GM18951 (cell line): ENCODE results near the gene JAKMIP1.
"Not testable (repeated sequence)": the region's sequence is repeated elsewhere in the genome, so short reads cannot be mapped to it uniquely, and the experiment has no call there.

Source experiments
- POLR2A ChIP-seq: IDR thresholded peaks from 4 replicates; pipeline ENCODE4 v1.6.1; 2011; ENCODE audit warnings: mild to moderate bottlenecking; ENCODE audit not compliant: insufficient read length, insufficient read depth; ENCODE audit errors: extremely low read depth
- in situ Hi-C: fragments of 300-500 bp; cut with MboI; formaldehyde crosslinking; loops from one replicate; pipeline ENCODE4 v1.12.0; 2022; ENCODE audit warnings: low sequenced_read_pairs, mixed read lengths, inconsistent platforms; ENCODE audit not compliant: unreplicated experiment

Gene JAKMIP1

DNA sequence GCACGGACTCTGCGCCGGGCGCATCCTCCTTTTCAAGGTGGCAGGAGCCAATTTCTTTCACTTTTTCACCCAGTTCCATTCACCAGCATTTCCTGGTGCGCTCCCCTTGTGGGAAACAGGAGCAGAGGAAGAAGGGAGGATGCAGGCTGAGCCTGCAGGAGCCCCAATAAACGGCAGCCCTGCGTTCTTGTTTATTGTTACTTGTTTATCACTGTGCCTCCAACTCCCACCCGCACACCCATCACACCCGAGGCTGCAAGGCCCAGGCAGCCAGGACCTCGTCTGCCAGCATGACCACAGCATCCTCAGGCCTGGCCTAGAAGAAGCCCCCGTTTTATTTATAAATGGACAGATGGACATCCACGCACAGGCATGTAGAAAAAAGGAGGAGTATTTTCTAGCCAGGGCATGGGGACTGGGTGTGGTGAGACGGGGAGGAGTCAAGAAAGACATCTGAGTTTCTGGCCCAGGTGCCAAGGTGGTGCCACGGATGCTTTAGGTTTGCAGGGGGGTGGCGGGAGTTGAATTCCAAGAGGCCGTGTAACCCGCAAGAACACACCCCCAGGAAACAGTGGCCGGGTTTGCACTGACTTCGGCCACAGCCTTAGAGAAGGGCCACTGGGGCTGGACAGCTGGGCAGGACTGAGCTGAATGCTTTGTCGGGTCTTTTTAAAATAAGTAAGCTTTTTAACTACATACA lies 51.7 kb downstream of the JAKMIP1 start:
- in situ Hi-C loops = no loop called here
- no peak for TF ChIP-seq POLR2A

DNA sequence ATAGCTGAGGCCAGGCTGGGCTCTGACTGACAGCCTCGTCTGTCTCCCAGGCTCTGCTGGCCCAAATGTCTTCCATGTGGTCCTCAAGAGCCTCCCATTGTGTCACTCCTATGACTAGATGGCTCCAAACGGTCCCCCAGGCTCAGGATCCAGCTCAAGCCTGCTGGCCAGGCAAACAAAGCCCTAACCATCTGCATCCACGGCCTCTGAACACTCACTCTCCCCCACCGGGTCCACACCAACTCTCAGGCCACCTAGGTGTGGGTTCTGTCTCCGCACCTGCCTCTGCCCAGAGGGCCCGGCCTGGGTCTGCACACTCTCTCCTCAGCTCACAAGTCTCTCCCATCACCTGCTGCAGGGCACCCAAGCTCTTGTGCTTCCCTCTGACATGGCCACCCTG lies 52.9 kb downstream of the JAKMIP1 start:
- in situ Hi-C loops = no loop called here
- no peak for TF ChIP-seq POLR2A

DNA sequence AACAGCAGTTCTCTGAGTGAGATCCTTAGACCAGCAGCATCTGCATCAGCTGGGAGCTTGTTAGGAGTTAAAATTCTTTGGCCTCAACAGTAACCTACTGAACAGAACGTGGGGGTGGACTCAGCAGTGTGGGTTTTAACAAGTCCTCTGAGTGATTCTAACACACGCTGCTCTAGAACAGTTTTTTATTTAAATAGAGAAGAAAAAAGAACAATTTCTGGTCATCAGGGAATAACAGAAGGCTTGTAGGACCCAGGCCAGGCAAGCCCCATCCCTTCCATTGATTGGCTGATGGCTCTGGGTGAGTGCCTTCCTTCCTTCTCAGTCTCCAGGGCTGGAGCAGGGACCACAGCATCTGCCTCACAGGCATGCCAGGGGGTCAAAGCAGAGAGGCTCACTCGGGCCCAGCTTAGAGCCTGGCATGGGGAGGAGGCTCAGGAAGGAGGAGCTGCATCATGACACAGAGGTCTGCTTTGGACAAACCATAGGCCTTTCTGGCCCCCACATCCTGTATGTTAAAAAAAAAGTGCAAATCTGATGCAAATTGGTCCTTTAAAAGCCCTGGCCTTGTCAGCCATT lies 56.7 kb downstream of the JAKMIP1 start:
- in situ Hi-C loops = no loop called here
- TF ChIP-seq POLR2A = no peak

DNA sequence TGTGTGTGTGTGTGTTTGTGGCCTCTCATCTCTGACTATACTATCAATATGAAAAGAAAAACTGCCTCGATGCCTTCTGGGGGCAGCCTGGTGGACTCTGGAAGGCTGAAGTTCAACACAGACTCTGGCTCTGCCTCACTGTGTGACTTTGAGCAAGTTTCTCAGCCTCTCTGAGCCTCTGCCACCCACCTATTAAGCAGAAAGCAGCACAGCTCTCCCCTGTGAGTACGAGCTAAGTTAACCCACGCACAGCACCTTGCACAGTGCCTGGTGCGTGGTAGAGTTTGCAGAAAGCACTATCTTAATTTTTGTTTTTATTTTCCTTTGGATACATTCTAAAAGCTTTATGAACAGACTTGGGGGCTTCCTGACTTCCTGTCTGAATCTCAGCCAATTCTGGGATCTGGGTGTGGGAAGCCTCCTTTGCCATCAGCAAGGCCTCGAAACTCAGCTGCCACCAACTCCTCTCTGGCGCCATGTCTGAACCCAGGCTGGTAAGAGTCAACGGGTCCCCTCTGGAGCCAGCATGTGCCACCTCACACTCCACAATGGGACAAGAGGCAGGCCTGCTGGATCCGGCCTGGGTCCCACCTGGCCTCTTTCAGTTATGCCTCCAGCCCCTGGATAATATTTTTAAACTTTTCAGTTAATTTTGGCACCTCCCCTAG lies 57.3 kb downstream of the JAKMIP1 start:
- in situ Hi-C loops = no loop called here
- TF ChIP-seq POLR2A = no peak

DNA sequence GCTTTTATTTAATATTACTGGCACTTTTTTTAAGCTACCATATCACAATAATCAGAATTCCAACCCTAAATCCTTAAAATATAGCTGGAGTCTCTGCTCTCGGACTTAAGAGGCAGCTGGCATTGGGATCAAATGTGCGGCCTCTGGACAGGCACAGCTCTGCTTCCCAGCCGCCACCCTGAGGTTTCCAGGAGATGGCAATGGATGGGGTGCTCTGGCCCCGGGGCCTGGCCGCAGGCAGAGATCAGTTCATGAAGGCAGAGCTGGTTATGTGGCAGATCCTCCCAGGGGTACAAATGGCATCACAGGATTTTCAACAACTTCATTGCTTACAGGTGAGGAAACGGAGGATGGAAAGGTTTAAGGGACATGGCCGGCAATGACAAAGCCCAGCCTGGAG lies 57.8 kb downstream of the JAKMIP1 start:
- no peak for TF ChIP-seq POLR2A
- in situ Hi-C loops = no loop called here

DNA sequence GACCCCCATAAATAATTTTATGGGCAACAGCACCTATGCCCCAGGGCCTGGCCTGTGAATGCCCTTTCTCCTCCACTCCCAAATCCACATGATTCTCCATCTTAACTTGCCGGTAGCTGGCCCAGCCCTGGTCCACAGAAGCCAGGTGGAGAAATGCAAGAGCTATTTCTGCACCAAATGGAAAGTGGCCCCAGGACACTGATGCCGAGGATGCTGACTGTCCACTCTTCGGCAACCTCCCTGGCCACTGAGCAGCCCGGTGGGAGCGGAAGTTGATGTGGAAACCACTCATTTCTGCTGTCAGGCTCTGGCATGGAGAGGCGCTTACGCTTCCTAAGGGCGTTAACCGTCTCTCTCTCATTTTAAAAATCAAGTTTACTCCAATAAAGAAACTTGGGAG lies 58.8 kb downstream of the JAKMIP1 start:
- in situ Hi-C loops = no loop called here
- no peak for TF ChIP-seq POLR2A

DNA sequence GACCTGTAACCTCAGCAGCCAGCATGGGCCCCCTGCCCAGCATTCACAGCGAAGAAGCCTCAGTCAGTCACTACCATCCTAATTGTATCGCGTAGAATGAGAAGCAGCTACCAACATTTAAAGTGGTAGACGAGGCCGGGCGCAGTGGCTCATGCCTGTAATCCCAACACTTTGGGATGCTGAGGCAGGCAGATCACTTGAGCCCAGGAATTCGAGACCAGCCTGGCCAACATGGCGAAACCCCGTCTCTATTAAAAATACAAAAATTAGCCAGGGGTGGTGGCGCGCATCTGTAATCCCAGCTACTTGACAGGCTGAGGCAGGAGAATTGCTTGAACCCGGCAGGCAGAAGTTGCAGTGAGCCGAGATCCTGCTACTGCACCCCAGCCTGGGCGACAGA lies 59.3 kb downstream of the JAKMIP1 start:
- in situ Hi-C loops = not testable (repeated sequence)

DNA sequence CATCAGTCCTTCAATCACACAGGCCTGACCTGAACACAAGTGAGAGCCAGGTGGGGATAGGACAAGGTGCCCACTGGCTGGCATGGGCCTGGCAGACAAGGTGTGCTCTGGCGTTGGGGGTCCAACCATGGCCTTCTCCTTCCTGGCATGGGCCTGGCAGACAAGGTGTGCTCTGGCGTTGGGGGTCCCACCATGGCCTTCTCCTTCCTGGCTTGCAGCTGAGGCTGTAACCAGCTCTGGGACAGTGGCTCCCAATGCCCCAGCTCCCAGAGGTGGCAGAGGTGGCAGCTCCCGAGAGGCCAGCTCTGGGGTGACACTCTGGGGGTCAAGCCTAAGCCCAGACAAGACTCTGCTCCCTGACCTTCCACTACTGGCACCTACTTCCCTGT lies 62.6 kb downstream of the JAKMIP1 start:
- in situ Hi-C loops = no loop called here
- no peak for TF ChIP-seq POLR2A

DNA sequence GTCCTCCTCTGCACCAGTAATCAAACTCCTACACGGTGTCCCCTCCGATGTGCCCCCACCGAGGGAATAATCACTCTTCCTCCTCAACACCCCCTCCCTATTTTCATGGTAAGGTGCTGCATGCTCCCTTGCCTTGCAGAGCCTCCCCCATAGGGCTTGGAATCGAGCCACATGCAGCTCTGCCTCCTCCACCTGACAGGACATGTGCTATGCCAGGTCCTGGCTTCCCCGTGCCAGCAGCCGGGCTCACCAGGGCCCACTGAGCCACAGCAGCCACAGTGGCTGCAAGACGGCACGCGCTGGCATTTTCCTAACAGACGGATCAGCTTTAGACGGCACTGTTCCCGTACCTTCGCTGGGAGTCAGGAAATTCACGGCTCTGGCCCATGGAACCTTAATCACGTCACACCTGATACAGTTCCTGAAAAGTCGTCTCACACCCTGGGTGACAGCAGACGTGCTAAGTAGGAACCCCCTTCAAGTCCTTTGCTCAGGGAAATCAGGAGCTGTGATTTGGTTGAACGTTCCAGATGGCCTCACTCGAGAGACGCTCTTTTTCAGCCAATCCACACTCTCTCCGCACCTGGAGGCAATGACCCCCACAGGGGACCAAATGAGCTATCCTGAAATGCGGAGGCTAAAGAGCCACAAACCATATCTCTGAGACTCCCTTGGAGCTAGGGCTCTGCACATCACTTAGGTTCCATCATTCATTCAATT lies 63.2 kb downstream of the JAKMIP1 start:
- no peak for TF ChIP-seq POLR2A
- in situ Hi-C loops = no loop called here

DNA sequence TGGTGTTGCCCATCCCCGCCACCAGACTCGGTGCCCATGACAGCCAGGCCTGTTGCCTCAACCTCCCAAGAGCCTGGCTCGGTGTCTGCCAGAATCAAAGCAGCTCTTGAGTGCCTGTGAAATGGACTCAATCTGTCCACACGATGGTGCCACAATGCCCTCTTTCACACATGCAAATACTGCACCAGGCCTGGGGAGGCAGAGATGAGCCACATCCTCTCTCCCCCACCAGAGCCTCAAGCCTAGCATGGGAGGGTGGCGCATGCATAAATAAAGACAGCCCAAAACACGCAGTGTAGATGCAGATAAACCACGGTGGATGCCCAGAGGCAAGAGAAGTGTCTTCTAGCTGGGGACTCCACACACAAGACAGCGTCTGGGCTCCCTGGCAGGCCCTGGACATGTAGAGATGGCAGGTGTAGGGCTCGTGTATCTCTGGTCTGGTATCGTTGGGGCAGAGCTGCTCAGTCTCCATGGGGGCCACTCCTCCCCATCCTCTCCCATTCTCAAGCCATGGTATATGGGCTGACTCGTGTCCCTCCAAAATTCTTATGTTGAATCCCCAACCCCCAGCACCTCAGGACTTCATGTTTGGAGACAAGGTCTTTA lies 65.6 kb downstream of the JAKMIP1 start:
- in situ Hi-C loops = no loop called here
- no peak for TF ChIP-seq POLR2A

DNA sequence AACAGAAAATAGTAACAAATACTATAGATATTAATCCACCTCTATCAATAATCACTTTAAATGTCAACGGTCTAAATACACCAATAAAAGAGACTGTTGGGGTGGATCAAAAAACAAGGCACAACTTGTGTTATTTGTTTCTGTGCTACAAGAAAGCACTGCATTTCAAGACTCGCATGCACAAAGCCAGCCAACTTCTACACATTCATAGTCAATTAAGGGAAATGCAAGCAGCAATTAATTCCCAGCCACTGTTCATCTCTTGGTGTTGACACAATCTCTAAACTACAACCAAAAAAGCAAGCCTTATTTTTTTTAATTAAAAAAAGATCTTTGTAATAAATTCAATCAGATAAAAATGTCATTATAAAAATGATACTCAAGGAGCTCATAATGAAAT lies 67.6 kb downstream of the JAKMIP1 start:
- TF ChIP-seq POLR2A = no peak
- in situ Hi-C loops = no loop called here

DNA sequence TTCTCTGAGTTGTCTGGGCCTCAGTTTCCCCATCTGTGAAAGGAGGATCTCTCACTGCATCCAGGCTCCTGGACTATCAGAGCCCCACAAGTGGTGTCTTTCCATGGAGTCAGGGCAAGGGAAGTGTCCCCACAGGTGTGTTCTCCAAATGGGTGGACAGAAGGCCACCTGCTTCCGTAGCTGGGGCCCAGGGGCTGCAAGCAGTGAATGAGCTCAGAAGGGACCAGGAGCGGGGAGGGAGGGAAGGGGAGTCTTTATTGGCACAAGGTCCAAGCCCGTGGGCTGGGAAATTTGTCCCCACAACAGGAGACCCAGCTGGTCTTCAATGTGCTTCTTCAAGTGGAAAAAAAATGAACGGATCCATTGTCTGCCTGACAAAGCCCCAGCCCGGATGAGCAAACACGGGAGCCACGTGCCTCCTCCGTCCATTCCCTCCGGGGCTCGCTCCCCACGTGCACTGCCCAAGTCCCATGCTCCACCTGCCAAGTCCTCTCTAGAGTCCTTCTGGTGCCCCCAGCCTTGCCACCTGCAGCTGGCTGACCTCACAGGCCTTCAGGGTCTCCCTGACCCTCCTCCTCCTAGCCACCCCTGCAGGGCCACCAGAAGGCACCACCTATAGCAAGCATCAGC lies 72.0 kb downstream of the JAKMIP1 start:
- no peak for TF ChIP-seq POLR2A
- in situ Hi-C loops = no loop called here
